Brain microvascular endothelial cell (primary cell): ENCODE results near the gene KIF13A.

Source experiments
- DNase-seq: peaks from one replicate; pipeline ENCODE4 v3.0.0-alpha.2; 2020
- H3K27ac ChIP-seq: fragments of 250-450 bp; sonication (Bioruptor Pico); 2 replicates; pipeline ENCODE4 v1.5.1; 2020; ENCODE audit warnings: mild to moderate bottlenecking, moderate library complexity
- H3K27me3 ChIP-seq: fragments of 250-450 bp; sonication (Bioruptor Pico); replicated peaks from 2 replicates; pipeline ENCODE4 v1.5.1; 2020; ENCODE audit warnings: mild to moderate bottlenecking
- H3K36me3 ChIP-seq: fragments of 250-450 bp; sonication (Bioruptor Pico); replicated peaks from 2 replicates; pipeline ENCODE4 v1.5.1; 2020; ENCODE audit warnings: mild to moderate bottlenecking
- H3K4me3 ChIP-seq: 2 replicates; pipeline ENCODE4 v1.5.1; 2011; ENCODE audit warnings: low read depth, mild to moderate bottlenecking, control low read depth, low read length, moderate library complexity
- CTCF ChIP-seq: IDR thresholded peaks from 2 replicates; pipeline ENCODE4 v1.5.1; 2011; ENCODE audit warnings: low read depth, mild to moderate bottlenecking, moderate library complexity, low read length, control low read depth, inconsistent platforms; ENCODE audit errors: missing control alignments
- in situ Hi-C: cut with HindIII; loops from 2 replicates; pipeline ENCODE4 v1.10.0; 2017; ENCODE audit warnings: low sequenced_read_pairs, low pct_ligation_motif_present

KIF13A gene

GRCh38 chr6:17867880-17868279, 119.6 kb downstream of the KIF13A start:
- no peak overlapping the region for H3K4me3 ChIP-seq
- peak; percentile 68 for DNase-seq
- in situ Hi-C loops, result no loop called here

GRCh38 chr6:17866876-17867444, 120.5 kb downstream of the KIF13A start:
- Histone ChIP-seq H3K27ac (no peak overlapping the region), H3K27me3 (no peaks in the 10 kb centered on the region), H3K36me3 (no peaks in the 10 kb centered on the region), H3K4me3 (no peak overlapping the region)
- in situ Hi-C loops, result no loop called here
- DNase-seq, result no peak
- no peak for TF ChIP-seq CTCF

More at GRCh38 chr6:17867880-17868279, 119.6 kb downstream of the KIF13A start:
- Histone ChIP-seq H3K36me3 (no peaks in the 10 kb centered on the region), H3K27me3 (no peaks in the 10 kb centered on the region), H3K27ac (peak overlapping the region; percentile 20)
- TF ChIP-seq CTCF, result no peak

GRCh38 chr6:17865798-17866725, 121.4 kb downstream of the KIF13A start:
- H3K36me3 ChIP-seq, result no peaks in the 10 kb centered on the region
- no peaks in the 10 kb centered on the region for H3K27me3 ChIP-seq
- H3K27ac ChIP-seq, result peak overlapping the region; percentile 66
- no peak overlapping the region for H3K4me3 ChIP-seq
- TF ChIP-seq CTCF, result no peak
- in situ Hi-C loops, result no loop called here
- peak; percentile 94 for DNase-seq

- no peak for TF ChIP-seq CTCF
- no peak for DNase-seq
- H3K27ac ChIP-seq, result peak overlapping the region; percentile 66
Observed at GRCh38 chr6:17865243-17865642, 122.2 kb downstream of the KIF13A start.

GRCh38 chr6:17863901-17864754, 123.3 kb downstream of the KIF13A start:
- no peak for TF ChIP-seq CTCF
- in situ Hi-C loops, result no loop called here
- Histone ChIP-seq H3K36me3 (no peaks in the 10 kb centered on the region), H3K4me3 (no peak overlapping the region), H3K27me3 (no peaks in the 10 kb centered on the region), H3K27ac (peak overlapping the region; percentile 66)
- DNase-seq, result peak; percentile 77

More at GRCh38 chr6:17865243-17865642, 122.2 kb downstream of the KIF13A start:
- H3K4me3 ChIP-seq, result no peak overlapping the region
- H3K27me3 ChIP-seq, result no peaks in the 10 kb centered on the region
- in situ Hi-C loops, result no loop called here
- no peaks in the 10 kb centered on the region for H3K36me3 ChIP-seq
